ENCODE data around the gene BDKRB2.

GRCh38 chr14:96270565-96271420 lies 66.2 kb downstream of the BDKRB2 start:
- TF ChIP-seq, protein P1, sequence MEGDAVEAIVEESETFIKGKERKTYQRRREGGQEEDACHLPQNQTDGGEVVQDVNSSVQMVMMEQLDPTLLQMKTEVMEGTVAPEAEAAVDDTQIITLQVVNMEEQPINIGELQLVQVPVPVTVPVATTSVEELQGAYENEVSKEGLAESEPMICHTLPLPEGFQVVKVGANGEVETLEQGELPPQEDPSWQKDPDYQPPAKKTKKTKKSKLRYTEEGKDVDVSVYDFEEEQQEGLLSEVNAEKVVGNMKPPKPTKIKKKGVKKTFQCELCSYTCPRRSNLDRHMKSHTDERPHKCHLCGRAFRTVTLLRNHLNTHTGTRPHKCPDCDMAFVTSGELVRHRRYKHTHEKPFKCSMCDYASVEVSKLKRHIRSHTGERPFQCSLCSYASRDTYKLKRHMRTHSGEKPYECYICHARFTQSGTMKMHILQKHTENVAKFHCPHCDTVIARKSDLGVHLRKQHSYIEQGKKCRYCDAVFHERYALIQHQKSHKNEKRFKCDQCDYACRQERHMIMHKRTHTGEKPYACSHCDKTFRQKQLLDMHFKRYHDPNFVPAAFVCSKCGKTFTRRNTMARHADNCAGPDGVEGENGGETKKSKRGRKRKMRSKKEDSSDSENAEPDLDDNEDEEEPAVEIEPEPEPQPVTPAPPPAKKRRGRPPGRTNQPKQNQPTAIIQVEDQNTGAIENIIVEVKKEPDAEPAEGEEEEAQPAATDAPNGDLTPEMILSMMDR (conservative IDR thresholded peaks at IDR 0.05 in 1 of 2, IDR thresholded peaks at IDR 0.05 in 1 of 2; ENCODE audit: low read depth in 1 of 2, low read length in 2 of 2): no peak
- TF ChIP-seq EZH2 (IDR thresholded peaks at IDR 0.05; ENCODE audit: low read length, missing control alignments): no peak
